A549 treated with ZK216348 at 1 μM for 4 hours (cell line): ENCODE measurements around the gene FBXO40. TPM values are rescaled to one million over a fixed set of nuclear protein-coding genes. Genes with fewer than 3 reads are reported as not detected.

Experiments
- total RNA-seq: library from RNA; stranded (reverse); fragments of 200-300 nt; extraction: Qiagen RNA extraction; gene quantifications from 5 replicates; pipeline ENCODE4 v1.2.3, GENCODE V29; 2022; ENCODE audit warnings: low read depth

FBXO40 gene, protein sequence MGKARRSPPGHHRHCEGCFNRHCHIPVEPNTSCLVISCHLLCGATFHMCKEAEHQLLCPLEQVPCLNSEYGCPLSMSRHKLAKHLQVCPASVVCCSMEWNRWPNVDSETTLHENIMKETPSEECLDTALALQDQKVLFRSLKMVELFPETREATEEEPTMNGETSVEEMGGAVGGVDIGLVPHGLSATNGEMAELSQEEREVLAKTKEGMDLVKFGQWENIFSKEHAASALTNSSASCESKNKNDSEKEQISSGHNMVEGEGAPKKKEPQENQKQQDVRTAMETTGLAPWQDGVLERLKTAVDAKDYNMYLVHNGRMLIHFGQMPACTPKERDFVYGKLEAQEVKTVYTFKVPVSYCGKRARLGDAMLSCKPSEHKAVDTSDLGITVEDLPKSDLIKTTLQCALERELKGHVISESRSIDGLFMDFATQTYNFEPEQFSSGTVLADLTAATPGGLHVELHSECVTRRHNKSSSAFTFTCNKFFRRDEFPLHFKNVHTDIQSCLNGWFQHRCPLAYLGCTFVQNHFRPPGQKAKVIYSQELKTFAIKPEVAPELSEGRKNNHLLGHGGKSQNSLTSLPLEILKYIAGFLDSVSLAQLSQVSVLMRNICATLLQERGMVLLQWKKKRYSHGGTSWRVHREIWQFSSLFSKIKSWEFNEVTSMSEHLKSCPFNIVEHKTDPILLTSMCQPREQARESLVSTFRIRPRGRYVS
- not detected in 5 replicates for total RNA-seq

DNA sequence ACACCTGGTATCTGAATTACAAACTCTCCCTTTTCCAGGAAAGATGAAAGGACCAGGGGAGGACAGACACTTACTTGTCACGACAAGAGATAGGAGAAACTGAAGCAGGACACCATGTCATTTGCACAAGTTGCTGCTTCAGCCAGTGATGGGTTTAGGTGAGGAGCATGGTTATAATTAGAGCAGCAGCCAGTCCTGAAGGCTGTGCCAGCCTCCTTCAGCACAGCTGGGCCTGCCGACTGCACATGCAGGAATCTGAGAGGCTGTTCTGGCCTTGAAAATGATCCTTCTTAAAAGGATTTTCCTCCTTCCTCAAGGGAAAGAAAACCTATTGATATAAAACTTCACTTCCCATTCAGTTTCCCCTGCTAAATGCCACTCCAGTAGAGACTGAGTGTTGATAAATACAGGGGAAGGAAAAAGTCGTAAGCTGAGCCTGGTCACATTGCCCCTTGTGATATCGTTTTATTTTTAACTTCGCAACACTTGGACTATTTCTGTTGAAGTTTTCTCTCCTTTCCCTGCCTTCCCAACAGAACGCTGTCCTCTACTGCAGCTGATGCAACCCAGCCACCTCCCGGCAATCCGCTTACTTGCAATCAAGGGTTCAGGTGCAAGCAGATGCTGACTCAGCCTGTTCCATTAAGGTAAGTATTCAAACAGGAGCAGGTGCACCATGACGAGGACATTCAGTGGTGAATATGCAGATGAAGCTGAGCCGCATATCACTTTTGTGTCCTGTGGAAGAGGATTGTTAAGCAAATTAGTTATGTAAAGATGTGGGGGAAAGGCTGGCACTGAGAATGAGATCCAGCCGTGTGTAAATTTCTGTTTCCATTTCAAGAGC is at the start of gene FBXO40:
Gene FBXO40 (plus strand): TSS at position 524 of the 847 bp plus-strand sequence. CDS start 27,197 bp downstream, outside the sequence.

DNA sequence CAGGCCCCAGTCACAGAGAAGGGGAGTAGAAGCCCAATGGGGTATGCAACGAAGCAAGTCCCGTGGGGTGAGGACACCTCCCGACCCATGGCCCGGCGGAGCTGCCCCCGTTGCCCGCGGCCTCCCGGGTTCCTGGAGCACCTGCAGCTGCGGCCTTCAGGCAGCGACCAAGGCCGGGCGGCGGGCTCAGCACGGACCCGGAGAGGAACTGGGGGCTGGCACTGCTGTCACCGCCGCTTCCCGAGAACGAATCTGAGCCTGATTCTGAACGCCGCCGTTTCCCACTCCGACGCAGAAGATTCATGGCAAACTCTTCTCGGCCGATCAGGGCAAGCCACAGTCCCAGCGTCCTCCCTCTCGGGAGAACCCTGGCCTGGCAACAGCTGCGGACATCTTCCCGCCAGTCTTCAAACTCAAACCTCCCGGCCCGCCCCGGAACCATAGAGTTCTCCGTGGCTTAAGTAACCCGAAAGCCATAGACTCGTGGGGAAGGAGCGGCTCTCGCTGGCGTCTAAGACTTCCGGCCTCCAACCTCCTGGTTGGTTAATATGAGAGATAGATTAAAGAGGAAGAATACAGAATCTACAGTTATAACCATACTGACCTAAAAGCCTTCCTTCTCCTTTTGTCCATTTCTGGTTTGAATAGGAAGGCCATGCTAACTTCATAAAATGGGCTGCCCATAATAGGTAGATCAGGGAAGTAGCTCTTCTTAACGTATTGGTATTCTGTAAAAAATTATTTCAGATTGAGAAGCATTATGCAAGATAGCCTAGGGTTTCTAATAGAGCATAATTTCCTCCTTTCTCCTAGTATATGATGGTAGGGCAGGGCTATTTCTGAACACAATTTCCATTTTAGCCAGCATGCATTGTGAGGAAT is 47.4 kb upstream of the FBXO40 start, which contains the start of gene POLQ:
Gene POLQ (minus strand): TSS at position 415 of the 882 bp plus-strand sequence. CDS start 111 bp downstream, at position 304.

DNA sequence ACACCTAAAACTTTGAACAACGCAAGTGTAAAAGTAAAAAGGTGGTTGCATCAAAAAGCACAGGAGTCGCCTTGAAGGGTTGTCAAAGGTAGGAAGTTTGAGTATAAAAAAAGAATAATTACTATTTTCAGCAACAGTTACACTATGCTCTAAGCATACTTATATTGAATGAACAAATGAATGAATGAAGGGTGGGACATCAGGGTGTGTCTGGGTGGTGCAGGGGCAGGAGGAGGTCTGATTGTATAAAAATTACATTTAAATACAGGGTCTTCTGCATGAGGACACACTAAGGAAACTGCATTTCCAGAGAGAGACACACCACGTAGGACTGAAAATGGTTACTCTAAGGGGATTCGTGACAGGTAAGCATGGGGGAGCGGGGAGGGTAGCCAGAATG is 25.5 kb upstream of the FBXO40 start, which contains the start of gene ARGFX:
Gene ARGFX (plus strand): TSS at position 301 of the 400 bp plus-strand sequence. CDS start 2,765 bp downstream, outside the sequence.

DNA sequence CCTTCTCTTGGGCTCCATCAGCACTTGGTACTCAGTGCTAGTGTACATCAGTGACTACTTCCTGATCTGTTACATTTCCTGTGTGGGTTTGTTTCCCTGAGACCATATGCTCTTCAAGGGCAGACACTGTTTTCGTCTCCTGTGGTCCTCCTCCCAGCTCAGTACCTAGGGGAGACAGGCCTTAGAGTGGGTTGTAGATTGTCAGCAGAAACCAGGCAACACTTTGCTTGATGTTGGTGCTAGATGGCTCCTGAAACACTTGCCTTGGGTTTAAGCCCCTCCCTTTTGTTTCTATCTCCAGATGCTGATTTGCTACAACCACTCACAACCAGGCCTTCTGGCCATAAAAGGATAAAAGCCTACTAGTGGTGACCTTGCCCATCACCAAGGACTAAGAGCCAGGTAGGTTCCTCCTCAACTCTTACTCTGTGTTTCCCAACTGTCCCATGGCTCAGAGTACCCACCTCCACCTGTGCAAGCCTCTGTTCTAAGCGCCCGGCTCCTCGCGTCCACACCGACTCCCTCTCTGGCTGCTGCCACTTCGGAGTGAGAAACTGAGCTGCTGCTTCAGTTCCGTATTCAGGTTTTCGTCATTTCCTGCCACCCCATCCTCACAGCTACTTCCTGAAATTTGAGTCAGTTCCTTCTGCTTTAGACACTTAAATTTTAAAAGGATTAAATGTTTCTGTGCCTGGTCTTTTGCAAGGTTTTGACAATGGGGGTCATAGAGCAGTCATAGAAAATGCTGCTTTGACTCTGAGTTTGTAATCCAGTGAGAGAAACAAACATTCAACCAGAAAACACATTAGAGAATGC is 67.4 kb downstream of the FBXO40 start, which contains the start of gene HCLS1:
Gene HCLS1 (minus strand): TSS at position 548 of the 816 bp plus-strand sequence. CDS start 2,556 bp downstream, outside the sequence.

Other genes with a start within 250 kb of the FBXO40 start
- 6.3 to 7.9 TPM (median 7.2 TPM) in 5 replicates for gene POLQ, start 47.4 kb upstream of the FBXO40 start, total RNA-seq
- gene ARGFX, start 25.4 kb upstream of the FBXO40 start, total RNA-seq = not detected in 5 replicates
- gene HCLS1, start 67.5 kb downstream of the FBXO40 start, total RNA-seq = 0.11 to 0.19 TPM (median 0.18 TPM) in 3 of 5 replicates, not detected in the others
- 15.6 to 22.1 TPM (median 16.4 TPM) in 5 replicates for gene GOLGB1, start 156.4 kb downstream of the FBXO40 start, total RNA-seq
- gene IQCB1, start 241.7 kb downstream of the FBXO40 start, total RNA-seq = 9.6 to 13.6 TPM (median 10.2 TPM) in 5 replicates
- gene EAF2, start 241.8 kb downstream of the FBXO40 start, total RNA-seq = 1.4 to 2.6 TPM (median 2.1 TPM) in 5 replicates